ENCODE measurements around the gene TMEM239. TPM values are rescaled to one million over a fixed set of nuclear protein-coding genes. Genes with fewer than 3 reads are reported as not detected.
"Not testable (repeated sequence)": the region's sequence is repeated elsewhere in the genome, so short reads cannot be mapped to it uniquely, and the experiment has no call there.

The TMEM239 gene
- total and polyA plus RNA-seq, 9 donors: not detected

GRCh38 chr20:2829376-2829775, 13.2 kb downstream of the TMEM239 start:
- no peaks in the 10 kb centered on the region for H3K36me3 ChIP-seq
- no peaks in the 10 kb centered on the region for H3K27me3 ChIP-seq
- TF ChIP-seq EP300 (IDR thresholded peaks at IDR 0.05) (no peak), CTCF (IDR thresholded peaks at IDR 0.05) (no peak), POLR2A (IDR thresholded peaks at IDR 0.05) (no peak)
- no peaks in the 10 kb centered on the region for H3K9me3 ChIP-seq
- 77 to 80% (median 78%) methylated on average over 6 of the region's 6 CpGs for WGBS, 3 donors
- H3K4me3 ChIP-seq: no peak overlapping the region
- no peak overlapping the region for H3K27ac ChIP-seq
- DNase-seq: no peak
- intact Hi-C loops (cut with DNase I): no loop called here
- H3K4me1 ChIP-seq (ENCODE audit: insufficient read depth): no peaks in the 10 kb centered on the region

GRCh38 chr20:2831206-2831605, 15.0 kb downstream of the TMEM239 start:
- intact Hi-C loops (cut with DNase I); H3K4me1 ChIP-seq (ENCODE audit: insufficient read depth); H3K27ac ChIP-seq; H3K27me3 ChIP-seq; H3K9me3 ChIP-seq; H3K36me3 ChIP-seq; DNase-seq; H3K4me3 ChIP-seq: not testable (repeated sequence)
- 61 to 79% (median 75%) methylated on average over 7 of the region's 7 CpGs for WGBS, 3 donors

- Histone ChIP-seq H3K27ac (no peak overlapping the region), H3K9me3 (no peaks in the 10 kb centered on the region), H3K4me3 (no peak overlapping the region), H3K27me3 (no peaks in the 10 kb centered on the region), H3K4me1 (ENCODE audit: insufficient read depth) (no peaks in the 10 kb centered on the region), H3K36me3 (no peaks in the 10 kb centered on the region)
- intact Hi-C loops (cut with DNase I): no loop called here
- 52 to 67% (median 64%) methylated on average over 1 of the region's 1 CpG for WGBS, 3 donors
- TF ChIP-seq CTCF (IDR thresholded peaks at IDR 0.05) (no peak), POLR2A (IDR thresholded peaks at IDR 0.05) (no peak), EP300 (IDR thresholded peaks at IDR 0.05) (no peak)
- no peak for DNase-seq
Observed at GRCh38 chr20:2833761-2834160, 17.6 kb downstream of the TMEM239 start.

- no peak for DNase-seq
- Histone ChIP-seq H3K36me3 (no peaks in the 10 kb centered on the region), H3K9me3 (no peaks in the 10 kb centered on the region), H3K27me3 (no peaks in the 10 kb centered on the region), H3K4me1 (ENCODE audit: insufficient read depth) (no peaks in the 10 kb centered on the region), H3K27ac (no peak overlapping the region), H3K4me3 (no peak overlapping the region)
- intact Hi-C loops (cut with DNase I): no loop called here
- WGBS, 3 donors: 95 to 96% (median 96%) methylated on average over 14 of the region's 14 CpGs
- TF ChIP-seq CTCF (IDR thresholded peaks at IDR 0.05) (no peak), EP300 (IDR thresholded peaks at IDR 0.05) (no peak), POLR2A (IDR thresholded peaks at IDR 0.05) (no peak)
Observed at GRCh38 chr20:2834401-2835110, 18.4 kb downstream of the TMEM239 start.

GRCh38 chr20:2835331-2835796, 19.2 kb downstream of the TMEM239 start:
- Histone ChIP-seq H3K27me3 (no peaks in the 10 kb centered on the region), H3K9me3 (no peaks in the 10 kb centered on the region), H3K4me1 (ENCODE audit: insufficient read depth) (peaks cover 4% of the 10 kb centered on the region), H3K4me3 (no peak overlapping the region), H3K36me3 (no peaks in the 10 kb centered on the region), H3K27ac (no peak overlapping the region)
- TF ChIP-seq POLR2A (IDR thresholded peaks at IDR 0.05) (no peak), EP300 (IDR thresholded peaks at IDR 0.05) (no peak), CTCF (IDR thresholded peaks at IDR 0.05) (no peak)
- no peak for DNase-seq
- intact Hi-C loops (cut with DNase I): no loop called here
- 86 to 94% (median 93%) methylated on average over 6 of the region's 6 CpGs for WGBS, 3 donors
